ENCODE data around the gene PXMP4.

Gene PXMP4

DNA sequence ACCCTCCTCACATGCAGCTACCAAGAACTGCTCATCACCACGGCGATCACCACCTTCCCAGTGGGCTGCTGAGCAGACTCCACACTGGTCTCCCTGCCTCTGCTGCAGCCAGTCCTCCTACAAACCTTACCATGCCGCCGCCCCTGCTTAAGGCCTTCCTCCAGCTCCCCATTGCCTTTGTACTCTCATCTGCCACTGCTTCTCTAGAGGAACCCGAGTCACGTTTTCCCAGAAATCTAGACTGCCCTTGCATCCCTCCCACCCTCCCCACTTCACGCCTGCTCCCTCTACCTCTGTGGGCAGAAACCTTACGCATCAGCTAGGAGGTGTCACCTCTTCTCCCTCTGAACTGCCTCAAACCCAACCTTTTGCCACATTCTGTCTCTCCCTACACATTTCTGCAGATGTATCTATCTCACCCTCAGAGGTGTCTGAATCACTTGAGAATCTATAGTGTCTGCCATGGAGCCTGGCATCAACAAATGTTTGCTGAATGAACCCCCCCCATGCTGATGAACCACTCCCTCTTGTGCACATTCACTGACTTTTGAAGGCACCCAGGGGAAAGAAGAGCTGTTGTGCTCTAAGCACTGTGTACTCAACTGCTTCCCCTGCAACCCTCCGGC is 38.3 kb downstream of the PXMP4 start:
- DNase-seq (ENCODE audit: low read depth), result no peak

GRCh38 chr20:33681288-33681687 is 38.8 kb downstream of the PXMP4 start:
- no peak for DNase-seq (ENCODE audit: low read depth)

DNA sequence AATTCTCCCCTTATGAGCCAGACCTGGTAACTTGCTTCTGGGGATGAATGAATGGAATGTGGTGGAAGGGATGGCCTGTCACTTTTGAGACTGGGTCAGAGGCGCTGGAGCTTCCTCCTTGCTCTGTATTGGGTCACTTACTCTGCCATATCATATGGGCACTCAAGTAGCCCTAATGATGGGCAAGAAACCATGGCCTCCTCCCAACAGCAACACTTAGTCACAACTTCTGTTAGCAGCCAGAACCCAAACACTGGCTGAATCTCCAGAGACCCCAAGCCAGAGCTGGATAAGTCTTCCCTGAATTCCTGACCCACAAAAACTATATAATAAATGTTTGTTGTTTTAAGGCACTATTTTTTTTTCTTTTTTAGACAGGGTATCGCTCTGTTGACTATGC is 39.4 kb downstream of the PXMP4 start:
- DNase-seq (ENCODE audit: low read depth), result no peak

DNA sequence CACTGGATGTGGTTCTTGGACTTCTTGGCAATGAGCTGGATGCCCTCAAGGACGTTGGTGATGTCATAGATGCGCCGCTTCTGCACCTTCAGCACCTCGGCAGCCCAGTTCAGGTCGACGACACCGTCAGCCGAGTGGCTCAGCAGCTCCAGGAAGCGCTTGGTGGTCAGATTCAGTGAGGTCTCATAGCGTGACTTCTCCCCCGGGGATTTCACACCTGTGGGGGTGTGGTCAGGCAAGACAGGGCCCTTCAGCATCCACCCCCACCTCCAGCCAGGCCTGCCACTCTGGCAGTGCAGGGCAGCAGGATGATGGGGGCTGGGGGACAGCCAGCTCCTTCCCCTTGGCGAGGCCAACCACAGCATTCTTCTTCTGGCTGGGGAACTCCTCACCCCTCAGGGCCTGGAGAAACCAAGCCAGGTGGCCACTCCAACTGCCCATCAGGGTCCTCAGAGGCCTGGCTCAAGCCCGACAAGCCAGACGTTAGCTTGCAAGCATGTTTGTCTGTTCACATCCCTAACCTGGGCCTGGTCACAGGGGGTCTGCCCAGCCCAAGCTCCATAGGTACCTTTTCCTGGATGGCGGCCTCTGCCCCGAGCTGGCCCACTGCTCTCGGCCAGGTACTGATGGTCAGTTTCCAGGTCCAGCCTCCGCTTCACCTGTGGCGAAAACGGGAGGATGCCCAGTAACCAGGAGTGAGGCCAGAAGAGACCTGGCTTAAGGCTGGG is 40.2 kb downstream of the PXMP4 start:
- no peak for DNase-seq (ENCODE audit: low read depth)

GRCh38 chr20:33677991-33678702 is 42.0 kb downstream of the PXMP4 start:
- no peak for DNase-seq (ENCODE audit: low read depth)

GRCh38 chr20:33676652-33677645 is 43.2 kb downstream of the PXMP4 start:
- no peak for DNase-seq (ENCODE audit: low read depth)

GRCh38 chr20:33676121-33676520 is 44.0 kb downstream of the PXMP4 start:
- DNase-seq (ENCODE audit: low read depth), result no peak

DNA sequence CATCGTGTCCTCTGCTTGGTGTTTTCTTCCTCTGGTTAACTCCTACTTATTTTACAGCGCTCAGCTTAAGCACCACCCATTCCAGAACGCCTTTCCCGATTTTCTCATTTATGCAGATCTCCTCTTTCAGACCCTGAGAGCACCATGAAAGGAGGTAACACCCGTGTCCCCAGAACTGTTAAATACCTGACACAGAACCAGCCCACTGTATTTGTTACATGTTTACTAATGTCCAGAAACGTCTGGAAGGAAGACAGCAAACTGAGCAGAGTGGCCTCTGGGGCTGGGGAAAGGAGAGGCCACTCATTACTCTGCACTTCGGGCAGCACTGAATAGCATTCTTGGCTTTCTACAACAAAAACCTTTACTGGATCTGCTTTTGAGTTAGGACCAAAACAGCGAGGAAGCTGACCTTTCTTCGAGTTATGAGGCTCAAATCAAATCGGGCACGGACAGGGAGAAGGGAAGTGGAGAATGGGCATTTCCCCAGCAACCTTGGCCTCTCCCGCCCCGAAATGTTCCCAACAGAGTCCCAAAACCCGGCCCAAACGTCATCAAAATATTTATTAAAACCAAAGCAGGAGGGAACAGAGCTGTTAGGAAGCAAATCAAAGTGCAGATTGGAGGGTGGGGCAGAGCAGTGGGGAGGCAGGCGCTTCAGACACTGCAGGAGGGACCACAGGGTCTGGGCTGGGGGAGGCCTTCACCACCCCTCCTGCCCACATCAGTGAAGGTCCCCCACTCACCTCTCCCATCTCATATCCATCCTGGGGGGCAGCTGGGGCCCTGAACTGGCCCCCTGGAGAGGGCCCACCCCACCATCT is 44.8 kb downstream of the PXMP4 start:
- DNase-seq (ENCODE audit: low read depth), result no peak

DNA sequence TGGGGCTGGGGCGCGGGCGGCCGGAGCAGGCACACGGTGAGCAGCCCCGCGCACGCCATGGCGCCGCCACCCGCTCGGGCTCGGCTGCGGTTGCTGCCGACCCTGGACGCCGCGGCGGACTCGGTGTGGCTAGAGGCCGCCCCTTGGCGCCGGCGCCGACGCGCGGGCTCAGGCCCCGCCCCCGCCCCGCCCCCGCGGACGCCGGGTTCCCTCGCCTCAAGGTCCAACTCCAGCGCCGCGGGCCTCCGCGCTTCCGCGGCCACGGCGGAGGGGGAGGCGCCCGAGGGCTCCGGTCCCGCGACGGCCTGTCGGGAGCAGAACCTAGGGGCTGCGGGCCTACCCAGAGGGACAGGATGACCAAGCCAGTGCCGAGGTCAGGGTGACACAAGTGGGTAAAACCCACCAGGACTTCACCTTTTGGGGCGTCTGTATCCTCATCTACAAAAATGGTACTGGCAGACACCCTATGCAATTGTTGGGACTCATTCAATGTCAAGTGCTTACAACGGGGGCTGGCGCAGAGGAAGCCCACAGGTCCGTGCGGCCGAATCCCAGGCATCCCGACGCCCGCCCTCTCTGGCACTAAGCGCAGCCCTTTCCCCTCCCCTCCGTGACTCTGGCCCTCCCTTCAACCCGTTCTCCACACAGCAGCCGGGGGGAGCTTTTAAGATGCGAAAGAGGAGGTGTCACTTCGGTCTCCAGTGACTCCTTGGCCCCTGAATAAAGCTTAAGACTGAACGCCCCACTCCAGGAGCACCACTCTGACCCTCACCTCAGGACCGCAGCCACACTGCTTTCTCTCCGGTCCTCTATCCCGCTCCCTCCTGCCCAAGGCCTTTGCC is 45.6 kb downstream of the PXMP4 start, which contains the start of gene NECAB3:
Gene NECAB3 (minus strand): TSS at position 135 of the 842 bp plus-strand sequence. CDS start 76 bp downstream, at position 59.
- DNase-seq (ENCODE audit: low read depth), result no peak

DNA sequence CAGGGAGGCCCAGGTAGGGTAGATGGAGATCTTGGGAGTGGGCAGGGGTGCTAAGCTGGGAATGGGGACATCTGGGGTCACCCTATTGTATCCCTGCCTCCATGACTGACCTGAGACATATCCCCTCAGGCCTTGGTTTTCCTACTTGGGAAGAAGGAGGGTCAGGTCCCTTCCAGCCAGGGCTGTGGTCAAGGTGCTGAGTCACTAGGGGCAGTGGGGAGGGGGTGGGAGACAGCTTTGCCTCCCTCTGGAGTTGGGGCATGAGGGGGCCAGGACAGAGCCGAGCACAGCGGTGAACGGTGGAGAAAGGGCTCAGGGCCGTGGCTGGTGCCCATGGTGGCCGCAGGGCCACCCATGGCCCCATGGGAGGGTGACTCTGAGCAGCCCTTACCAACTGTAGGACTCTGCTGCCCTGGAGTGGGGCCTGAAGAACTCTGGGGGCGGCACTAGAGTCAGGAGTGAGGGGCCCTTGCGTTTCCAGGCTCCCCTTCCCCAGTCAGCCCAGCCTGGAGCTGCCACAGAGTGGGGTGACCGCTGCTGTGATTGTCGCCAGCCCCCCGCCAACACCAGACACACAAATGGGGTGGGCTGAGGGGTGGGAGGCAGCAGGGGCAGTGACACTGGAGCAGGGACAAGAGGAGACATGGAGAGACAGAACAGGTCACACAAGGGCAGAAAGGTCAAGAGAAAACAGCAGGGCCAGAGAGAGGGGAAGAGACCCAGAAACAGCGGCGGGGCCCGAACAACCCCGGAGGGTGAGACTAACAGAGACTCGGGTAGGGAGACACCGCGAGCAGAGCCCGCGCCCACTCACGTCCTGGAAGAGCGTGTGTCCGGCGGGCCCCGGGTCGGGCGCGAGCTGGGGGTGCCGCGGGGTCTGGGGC is 46.5 kb downstream of the PXMP4 start:
- no peak for DNase-seq (ENCODE audit: low read depth)

DNA sequence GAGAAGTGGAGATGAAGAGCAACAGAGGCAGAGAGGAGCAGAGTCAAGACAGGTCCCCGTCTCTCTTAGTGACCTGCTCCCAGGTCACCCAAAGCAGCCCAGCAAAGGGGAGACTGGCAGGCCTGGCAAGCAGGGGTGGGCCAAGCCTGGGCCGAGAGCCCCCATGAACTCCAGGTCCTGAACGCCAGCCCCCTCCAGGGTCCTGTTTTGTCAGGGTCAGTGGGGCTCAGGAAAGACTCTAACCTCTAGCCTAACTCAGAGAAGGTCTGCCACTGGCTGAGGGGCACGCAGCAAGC is 47.0 kb downstream of the PXMP4 start:
- no peak for DNase-seq (ENCODE audit: low read depth)

- no peak for DNase-seq (ENCODE audit: low read depth)
Observed at GRCh38 chr20:33672426-33673113, 47.5 kb downstream of the PXMP4 start.

- no peak for DNase-seq (ENCODE audit: low read depth)
Observed at GRCh38 chr20:33671573-33672288, 48.4 kb downstream of the PXMP4 start.

DNA sequence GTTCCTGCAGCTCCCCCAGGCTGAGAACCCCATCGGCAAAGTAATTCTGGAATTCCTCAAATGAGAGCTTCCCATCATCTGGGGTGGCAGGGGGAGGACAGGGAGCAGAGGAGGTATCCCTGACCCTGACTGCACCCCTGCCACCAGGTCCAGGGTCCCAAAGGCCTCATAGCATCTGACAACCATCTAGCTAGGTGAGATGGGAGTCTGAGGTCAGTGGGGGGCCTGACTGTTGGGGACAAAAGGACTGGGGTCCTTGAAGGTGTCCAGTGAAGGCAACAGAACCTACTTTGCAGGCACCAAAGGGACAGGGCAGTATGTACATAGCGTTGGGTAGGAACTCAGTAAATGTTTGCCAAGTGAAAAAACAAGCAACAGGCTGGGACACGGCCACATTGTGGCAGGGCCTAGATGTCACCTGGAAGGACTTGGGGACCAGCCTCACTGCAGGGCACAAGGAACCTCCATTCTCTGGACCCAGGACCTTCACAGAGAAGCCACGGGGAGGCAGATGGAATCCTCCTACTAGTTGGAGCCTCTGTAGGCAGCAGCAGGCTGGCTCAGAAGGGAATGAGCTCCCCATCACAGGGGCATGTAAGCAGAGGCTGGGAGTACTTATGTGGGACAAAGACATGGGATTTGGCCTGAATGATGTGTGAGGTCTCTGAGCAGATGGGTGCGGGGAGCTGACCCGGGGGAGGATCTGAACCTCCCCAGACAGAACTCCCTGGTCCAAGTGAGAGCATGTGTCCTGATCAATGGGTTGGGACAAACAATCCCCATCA is 49.2 kb downstream of the PXMP4 start:
- DNase-seq (ENCODE audit: low read depth), result no peak

- DNase-seq (ENCODE audit: low read depth), result no peak
Observed at GRCh38 chr20:33669873-33670640, 50.1 kb downstream of the PXMP4 start.

GRCh38 chr20:33669224-33669623 is 50.9 kb downstream of the PXMP4 start:
- no peak for DNase-seq (ENCODE audit: low read depth)

Data from stimulated activated CD8-positive, alpha-beta memory T cell treated with anti-CD3 and anti-CD28 coated beads, Interleukin-7, amount 100 ng/mL, for 24 hours (primary cell).